ENCODE results near the gene KIRREL3. TPM values are rescaled to one million over a fixed set of nuclear protein-coding genes. Genes with fewer than 3 reads are reported as not detected.

The KIRREL3 gene
- total and polyA plus RNA-seq, 9 of the 15 experiments (the other 6 are each of a cell fraction or from before 2014, with no cell fraction given), result 0.04 to 0.10 TPM; not detected in 7

DNA sequence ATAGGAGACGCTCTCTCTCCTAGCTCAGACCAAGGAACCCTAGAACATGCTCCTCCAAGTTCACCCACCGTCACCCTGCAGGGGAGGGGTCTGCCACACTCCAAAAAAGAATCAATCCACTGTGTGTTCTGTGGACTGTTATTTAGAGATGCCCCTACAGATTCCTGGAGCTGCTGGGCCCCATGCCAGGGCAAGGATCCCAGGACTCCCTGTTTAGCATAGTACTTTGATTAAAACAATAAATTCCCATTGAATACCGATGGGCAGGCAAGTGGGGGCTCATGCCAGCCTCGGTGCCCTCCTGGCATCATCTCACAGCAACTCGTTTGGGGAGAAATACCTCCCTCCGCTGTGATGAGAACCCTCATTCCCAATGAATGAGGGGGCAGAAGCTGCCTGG lies 397.6 kb downstream of the KIRREL3 start:
- Histone ChIP-seq H3K4me3 (no peak overlapping the region), H3K4me1 (replicated peaks in 1 of 2; ENCODE audit: control insufficient read depth in 2 of 2, insufficient read depth in 2 of 2, low read length in 2 of 2) (no peaks in the 10 kb centered on the region), H3K9ac (ENCODE audit: insufficient read depth in 1 of 2, low read depth in 2 of 2, low read length in 2 of 2) (no peak overlapping the region), H3K79me2 (ENCODE audit: control insufficient read depth, insufficient read depth, low read length) (no peaks in the 10 kb centered on the region), H3K9me1 (ENCODE audit: control insufficient read depth, insufficient read depth, low read length) (no peaks in the 10 kb centered on the region), H3K27me3 (ENCODE audit: control insufficient read depth in 2 of 2, insufficient read depth in 2 of 2, low read length in 2 of 2) (peaks cover 3 to 23% of the 10 kb centered on the region in 2 experiments; a peak in 3 of 5 replicates), H3K9me3 (replicated peaks; ENCODE audit: control insufficient read depth, insufficient read depth, low read depth, low read length) (no peaks in the 10 kb centered on the region), H3K36me3 (ENCODE audit: control insufficient read depth, insufficient read depth, low read length) (no peaks in the 10 kb centered on the region), H4K20me1 (replicated peaks; ENCODE audit: control insufficient read depth, insufficient read depth, low read length) (peaks cover 4% of the 10 kb centered on the region; the same call in 1 of the 2 replicates), H2AFZ (ENCODE audit: low read depth, low read length) (no peak overlapping the region), H3K4me2 (ENCODE audit: insufficient read depth, low read length) (no peak overlapping the region), H3K27ac (ENCODE audit: extremely low read depth, low read depth, low read length) (no peak overlapping the region)
- in situ Hi-C loops (cut with MboI), result no loop called here
- ATAC-seq (no peak), DNase-seq (ENCODE audit: extremely low read depth in 1 of 4, low spot score in 3 of 4) (no peak), FAIRE-seq (no peak)
- intact Hi-C loops (cut with micrococcal nuclease), result loop anchor here (10.0 kb wide), 1 partner anchor 158 kb away; no protein-coding TSS in a partner anchor
- POLR2A ChIA-PET, result interaction anchor here (0.8 kb wide), 1 partner anchor 12 kb away, joined by 3 read pairs; no protein-coding TSS in a partner anchor
- TF ChIP-seq RBM14 (IDR thresholded peaks at IDR 0.05; ENCODE audit: borderline replicate concordance, insufficient read depth, low read depth, low read length), result no peak
- no peak for TF ChIP-seq DNMT1 (IDR thresholded peaks at IDR 0.05)
- no peak for TF ChIP-seq MTF1 (CRISPR knock-in tag; IDR thresholded peaks at IDR 0.05; ENCODE audit: borderline replicate concordance)
- no peak for TF ChIP-seq ATF6 (CRISPR knock-in tag; IDR thresholded peaks at IDR 0.05)
- TF ChIP-seq SNRNP70 (optimal IDR thresholded peaks at IDR 0.05; ENCODE audit: low read depth, low read length), result no peak
- no peak for TF ChIP-seq CLOCK (CRISPR knock-in tag; IDR thresholded peaks at IDR 0.05; ENCODE audit: borderline replicate concordance)
- no peak for TF ChIP-seq ZFP36 (IDR thresholded peaks at IDR 0.05; ENCODE audit: low read depth, low read length, partially characterized antibody)
- TF ChIP-seq MXD1 (CRISPR knock-in tag; IDR thresholded peaks at IDR 0.05; ENCODE audit: borderline replicate concordance, poor library complexity, severe bottlenecking), result no peak
- no peak for TF ChIP-seq FOXP1 (CRISPR knock-in tag; IDR thresholded peaks at IDR 0.05)
- no peak for TF ChIP-seq U2AF1 (optimal IDR thresholded peaks at IDR 0.05; ENCODE audit: low read depth, low read length)
- no peak for TF ChIP-seq GATAD2B (IDR thresholded peaks at IDR 0.05; ENCODE audit: borderline replicate concordance)
- TF ChIP-seq PCBP1 (IDR thresholded peaks at IDR 0.05; ENCODE audit: low read depth, low read length, poor library complexity, severe bottlenecking), result no peak
- 0% methylated on average over 6 of the region's 6 CpGs for WGBS (ENCODE audit: insufficient coverage, low coverage, missing lambda C conversion rate)
- CTCF ChIA-PET (ENCODE audit: low intra/inter-chr PET ratio), result no interaction called here
- no TSS peak for BruUV-seq (replicated peaks)

All from K562 (cell line).